Heart left ventricle (tissue), 16 donors: ENCODE data around the gene OGFOD3. TPM values are rescaled to one million over a fixed set of nuclear protein-coding genes. Genes with fewer than 3 reads are reported as not detected.

Experiments
- ATAC-seq, 4 donors: fragments of 200-7000 bp; cut with Tn5 transposase; one replicate each; pipeline ENCODE4 v1.9.1; 2020 to 2022; ENCODE audit warnings: moderate library complexity in 4 of 4, mild to moderate bottlenecking in 3 of 4, moderate number of reproducible peaks in 1 of 4
- DNase-seq, 5 donors: peaks; one replicate each; pipeline ENCODE4 v3.0.0-alpha.2; 2020
- H3K27ac ChIP-seq, 12 donors: fragments of 200-600 bp; sonication (generic) in 4 of 12; one replicate each; pipeline versions ENCODE4 v1.5.0 to v1.8.0; 2016 to 2022; ENCODE audit warnings: mild to moderate bottlenecking in 2 of 12
- H3K27me3 ChIP-seq, 9 donors: fragments of 200-600 bp; sonication (generic) in 2 of 9; one replicate each; pipeline versions ENCODE4 v1.5.1 to v1.8.0; 2016 to 2022; ENCODE audit warnings: mild to moderate bottlenecking in 3 of 9
- H3K36me3 ChIP-seq, 9 donors: fragments of 200-600 bp; sonication (generic) in 2 of 9; one replicate each; pipeline versions ENCODE4 v1.5.0 to v1.8.0; 2018 to 2022; ENCODE audit warnings: mild to moderate bottlenecking in 2 of 9
- H3K4me1 ChIP-seq, 12 donors: fragments of 200-600 bp; sonication (generic) in 4 of 12; one replicate each; pipeline versions ENCODE4 v1.5.0 to v1.8.0; 2016 to 2022; ENCODE audit warnings: mild to moderate bottlenecking in 3 of 12
- H3K4me3 ChIP-seq, 12 donors: fragments of 200-600 bp; sonication (generic) in 4 of 12; one replicate each; pipeline versions ENCODE4 v1.5.0 to v1.8.0; 2017 to 2022; ENCODE audit warnings: mild to moderate bottlenecking in 9 of 12, moderate library complexity in 4 of 12
- H3K9me3 ChIP-seq, 12 donors: fragments of 200-600 bp; sonication (generic) in 4 of 12; one replicate each; pipeline versions ENCODE4 v1.5.0 to v1.8.0; 2016 to 2022; ENCODE audit warnings: mild to moderate bottlenecking in 1 of 12
- CTCF ChIP-seq, 12 donors: fragments of 200-600 bp; sonication (generic) in 4 of 12; IDR thresholded peaks; one replicate each; pipeline versions ENCODE4 v1.5.0 to v1.8.0; 2018 to 2022; ENCODE audit warnings: antibody characterized with exemption in 12 of 12, mild to moderate bottlenecking in 5 of 12
- POLR2A ChIP-seq, 2 donors: fragments of 450-650 bp; IDR thresholded peaks; one replicate each; pipeline ENCODE4 v1.6.1; 2017; ENCODE audit warnings: antibody characterized with exemption in 2 of 2, mild to moderate bottlenecking in 2 of 2, moderate library complexity in 2 of 2
- WGBS, 4 donors: extraction: QIAGEN DNeasy Blood & Tissue Kit in 2 of 4; methylation state at CpG; one replicate each; pipeline versions ENCODE4 v1.1.5 to v1.1.7; 2013 to 2018; 5-methylcytosine and 5-hydroxymethylcytosine counted together
- intact Hi-C, 10 donors: fragments of 100-400 bp; cut with DNase I; formaldehyde crosslinking; loops; one replicate each; pipeline versions ENCODE4 v1.11.1 to v1.14.2; 2022
- polyA plus RNA-seq, 2 donors: library from polyadenylated mRNA; stranded (reverse); fragments of 200-250 nt; gene quantifications; one replicate each; pipeline ENCODE4 v1.2.3, GENCODE V29; 2013
- total RNA-seq, 9 donors: library from RNA; depleted of rRNA in 2 of 9; stranded (reverse); fragments of >200 nt in 2 of 9; fragmentation: NEBNext Ultra II Directional in 3 of 9; extraction: Animal tissue kit (Norgen Biotek cat#: 25700) in 3 of 9; gene quantifications; one replicate each; pipeline versions ENCODE4 v1.1.0 to v1.2.4, GENCODE V29; 2016 to 2023
- donor health status: ischemic (EF 13 %, LVEDD 7.1; RV severe dilation, severe dysfunction).
- donor health status: healthy with polysubstance abuse.
- donor health status: DM: no; HTN: yes; CAD: no.
- donor health status: DM: no; HTN: no; CAD: no.
- donor health status: ischemic (EF 25% LVEDD 6.9; RV normal size, moderate dysfunction).
- donor health status: ischemic (EF 25% LVEDD 5.7; RV mildly dilated, moderate dysfunction).
- donor health status: healthy.
- donor health status: DM: yes; HTN: yes; CAD: no.
- donor health status: ischemic (EF 35%, LVEDD 5.7; RV mildly dilated, moderate dysfunction).
- donor health status: nonischemic (EF 11% LVEDD 7.7; RV severe dilation, severe dysfunction).
- donor health status: DM: yes; HTN: yes; CAD: no.
- donor health status: PGD.
- donor health status: ischemic (EF 29% LVEDD 5.4; RV normal size, mild dysfunction).
- donor health status: nonischemic (EF 23%, LVEDD 6.1; RV moderate dilation, normal function).

The OGFOD3 gene
- total and polyA plus RNA-seq, 11 donors: 22.6 to 38.5 (median 29.3) TPM

- H3K4me1 ChIP-seq: peaks cover 0 to 18% (median 12%) of the 10 kb centered on the region in 12 donors
- no peak overlapping the region for H3K27ac ChIP-seq
- 66 to 84% (median 77%) methylated on average over 10 to 16 of the region's 16 CpGs for WGBS, 4 donors
- no peak overlapping the region for H3K4me3 ChIP-seq
- H3K27me3 ChIP-seq: peaks cover 22 to 82% (median 45%) of the 10 kb centered on the region in 9 donors
- no peaks in the 10 kb centered on the region for H3K9me3 ChIP-seq
- intact Hi-C loops: no loop called here
- TF ChIP-seq CTCF (IDR thresholded peaks at IDR 0.05) (no peak), POLR2A (IDR thresholded peaks at IDR 0.05) (no peak)
- no peak for DNase-seq
- ATAC-seq: peak in 1 of 4 donors; percentile 15
- no peaks in the 10 kb centered on the region for H3K36me3 ChIP-seq
Measured at GRCh38 chr17:82376042-82376730, 42.2 kb downstream of the OGFOD3 start.

- Histone ChIP-seq H3K27me3 (peaks cover 29 to 88% (median 52%) of the 10 kb centered on the region in 9 donors), H3K4me3 (no peak overlapping the region), H3K9me3 (no peaks in the 10 kb centered on the region), H3K27ac (no peak overlapping the region), H3K36me3 (no peaks in the 10 kb centered on the region), H3K4me1 (peaks cover 0 to 25% (median 18%) of the 10 kb centered on the region in 12 donors)
- intact Hi-C loops: no loop called here
- WGBS, 4 donors: 57 to 72% (median 65%) methylated on average over 14 to 46 of the region's 46 CpGs
- ATAC-seq (peak in 1 of 4 donors; percentile 5), DNase-seq (peak in 1 of 5 donors; percentile 22)
- TF ChIP-seq CTCF (IDR thresholded peaks at IDR 0.05) (no peak), POLR2A (IDR thresholded peaks at IDR 0.05) (no peak)
Measured at GRCh38 chr17:82375359-82376041, 42.9 kb downstream of the OGFOD3 start.

GRCh38 chr17:82374626-82375331 lies 43.6 kb downstream of the OGFOD3 start:
- no peak overlapping the region for H3K4me3 ChIP-seq
- H3K4me1 ChIP-seq: peaks cover 0 to 29% (median 19%) of the 10 kb centered on the region in 12 donors
- no peak for ATAC-seq
- peak in 1 of 5 donors; percentile 15 for DNase-seq
- no peaks in the 10 kb centered on the region for H3K9me3 ChIP-seq
- no peak for TF ChIP-seq POLR2A (IDR thresholded peaks at IDR 0.05)
- TF ChIP-seq CTCF (IDR thresholded peaks at IDR 0.05): no peak
- WGBS, 4 donors: 31 to 68% (median 42%) methylated on average over 35 to 79 of the region's 79 CpGs
- peaks cover 29 to 91% (median 54%) of the 10 kb centered on the region in 9 donors for H3K27me3 ChIP-seq
- no peak overlapping the region for H3K27ac ChIP-seq
- no peaks in the 10 kb centered on the region for H3K36me3 ChIP-seq
- intact Hi-C loops: loop anchor here in 1 of 10 donors (5.0 kb wide), 1 partner anchor 38 kb away; no protein-coding TSS in a partner anchor
